ENCODE results near the gene GPBP1L1.

- TF ChIP-seq CTCF (optimal IDR thresholded peaks at IDR 0.05 in 1 of 3, IDR thresholded peaks at IDR 0.05 in 1 of 3, conservative IDR thresholded peaks at IDR 0.05 in 1 of 3; ENCODE audit: extremely low read depth in 1 of 3, insufficient read depth in 2 of 3, low read length in 3 of 3), result no peak
- TF ChIP-seq EZH2 (IDR thresholded peaks at IDR 0.05; ENCODE audit: low read length), result no peak
Observed at GRCh38 chr1:45660336-45660735, 26.0 kb downstream of the GPBP1L1 start.
